NCI-H526 treated with DMSO at 0.1 percent for 48 hours (cell line): ENCODE data around the gene NUSAP1.
"Not testable (repeated sequence)": the region's sequence is repeated elsewhere in the genome, so short reads cannot be mapped to it uniquely, and the experiment has no call there.

ENCODE experiments used
- DNase-seq: peaks from one replicate; lab custom pipeline; 2025; lab: John Stamatoyannopoulos, UW

Gene NUSAP1

GRCh38 chr15:41411441-41411840 lies 78.8 kb downstream of the NUSAP1 start:
- DNase-seq = no peak

- no peak for DNase-seq
Observed at GRCh38 chr15:41416128-41416741, 83.6 kb downstream of the NUSAP1 start.

GRCh38 chr15:41416742-41417417 lies 84.2 kb downstream of the NUSAP1 start, which contains the start of gene RTF1:
RTF1 (plus strand) TSS chr15:41417095; CDS start chr15:41417116, 21 bp downstream.
- DNase-seq = peak; percentile 80

GRCh38 chr15:41417418-41418195 lies 84.9 kb downstream of the NUSAP1 start:
- no peak for DNase-seq

DNA sequence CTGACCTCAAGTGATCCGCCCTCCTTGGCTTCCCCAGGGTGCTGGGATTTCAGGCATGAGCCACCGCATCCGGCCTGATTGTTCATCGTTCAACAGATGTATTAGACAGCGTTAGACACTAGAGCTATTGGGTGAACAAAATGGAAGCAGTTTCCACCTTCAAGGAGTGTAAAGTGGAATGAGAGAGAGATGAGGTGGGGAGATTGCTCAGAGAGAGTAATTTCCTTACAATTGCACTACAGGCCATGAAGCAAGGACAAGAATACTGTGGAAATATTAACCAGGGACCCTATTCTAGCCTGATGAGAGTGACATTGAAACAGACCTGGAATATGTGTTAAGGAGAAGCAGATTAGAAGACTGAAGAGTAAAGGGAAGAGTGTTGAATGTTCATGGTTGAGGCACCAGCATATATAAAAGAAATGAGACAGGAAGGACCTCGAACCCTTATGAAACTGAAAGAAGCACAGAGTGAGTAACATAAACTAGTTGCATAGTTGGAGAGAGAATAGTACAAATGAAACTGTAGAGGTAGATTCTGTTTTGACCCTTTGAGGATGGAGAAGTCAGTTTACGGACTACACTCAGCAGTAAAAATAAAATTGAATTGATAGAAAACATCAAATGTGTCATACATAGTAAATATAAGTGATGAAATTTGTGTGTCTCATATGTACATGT lies 91.4 kb downstream of the NUSAP1 start:
- DNase-seq = no peak

GRCh38 chr15:41424809-41425208 lies 92.1 kb downstream of the NUSAP1 start:
- no peak for DNase-seq

GRCh38 chr15:41425907-41426306 lies 93.2 kb downstream of the NUSAP1 start:
- not testable (repeated sequence) for DNase-seq

DNA sequence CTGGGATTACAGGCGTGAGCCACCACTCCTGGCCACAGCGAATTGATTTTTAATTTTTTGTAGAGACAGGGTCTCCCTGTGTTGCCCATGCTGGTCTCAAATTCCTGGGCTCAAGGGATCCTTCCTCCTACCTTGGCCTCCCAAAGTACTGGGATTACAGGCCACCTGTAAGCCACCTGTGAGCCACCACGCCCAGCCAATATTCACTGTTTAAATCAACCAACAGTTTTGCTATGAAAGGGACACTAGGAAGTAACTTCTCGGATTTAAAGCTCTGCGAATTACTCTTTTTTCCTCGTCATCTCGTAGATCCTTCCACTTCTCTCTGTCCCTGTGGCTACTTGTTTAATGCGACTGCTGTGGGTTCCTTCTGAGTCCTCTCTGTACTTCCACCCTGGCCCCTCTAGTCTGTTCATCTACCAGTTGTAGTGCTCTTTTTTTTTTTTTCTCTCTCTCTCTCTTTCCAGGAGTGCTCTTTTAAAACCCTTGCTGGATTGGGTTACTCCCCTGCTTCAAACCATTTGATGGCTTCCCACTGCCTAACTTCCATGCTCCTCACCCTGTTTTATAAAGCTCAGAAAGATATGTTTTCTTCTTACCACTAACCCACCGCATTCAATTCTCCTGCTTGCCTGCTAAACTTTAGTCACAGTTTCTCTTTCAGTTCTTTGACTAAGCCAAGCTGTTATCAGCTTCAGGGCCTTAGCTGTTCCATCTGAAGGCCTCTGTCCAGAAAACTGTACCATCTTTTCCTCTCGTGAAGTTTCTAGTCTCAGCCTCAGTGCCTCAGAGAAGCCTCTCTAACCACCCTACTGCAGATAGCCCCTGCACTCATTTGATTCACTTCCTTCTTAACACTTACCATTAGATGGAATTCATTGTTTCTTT lies 96.6 kb downstream of the NUSAP1 start:
- DNase-seq = no peak
